Esophagus squamous epithelium (tissue), 4 donors: Measurements from ENCODE around the gene TCERG1.

ENCODE experiments used
- CTCF ChIP-seq, 6 experiments: fragments of 450-650 bp in 4 of 6; fragments of 200-600 bp in 2 of 6; sonication (generic) in 2 of 6; IDR thresholded peaks; one replicate each; pipeline ENCODE4 v1.5.1; 2016 to 2019; ENCODE audit warnings: antibody characterized with exemption in 6 of 6, mild to moderate bottlenecking in 4 of 6, moderate library complexity in 4 of 6
- POLR2A ChIP-seq, 4 donors: fragments of 450-650 bp; IDR thresholded peaks; one replicate each; pipeline ENCODE4 v1.6.1; 2017; ENCODE audit warnings: antibody characterized with exemption in 4 of 4, mild to moderate bottlenecking in 4 of 4, moderate library complexity in 3 of 4

- TF ChIP-seq CTCF (IDR thresholded peaks at IDR 0.05) (no peak), POLR2A (IDR thresholded peaks at IDR 0.05) (no peak)
Measured at GRCh38 chr5:146510559-146511125, 63.5 kb downstream of the TCERG1 start.
